Measurements from ENCODE around the gene L3MBTL1.

L3MBTL1 gene

GRCh38 chr20:43506238-43506637, 1.3 kb upstream of the L3MBTL1 start:
- no peak for DNase-seq (ENCODE audit: low read depth in 2 of 2)

- no peak for DNase-seq (ENCODE audit: low read depth in 2 of 2)
Observed at GRCh38 chr20:43508106-43508505, 609 bp downstream of the L3MBTL1 start.

GRCh38 chr20:43508604-43509040, 1.1 kb downstream of the L3MBTL1 start:
- no peak for DNase-seq (ENCODE audit: low read depth in 2 of 2)

GRCh38 chr20:43511879-43512278, 4.4 kb downstream of the L3MBTL1 start:
- no peak for DNase-seq (ENCODE audit: low read depth in 2 of 2)

- no peak for DNase-seq (ENCODE audit: low read depth in 2 of 2)
Observed at GRCh38 chr20:43513372-43513930, 6.0 kb downstream of the L3MBTL1 start.

- DNase-seq (ENCODE audit: low read depth in 2 of 2) = peak; percentile 81 to 89
Observed at GRCh38 chr20:43513931-43514647, 6.6 kb downstream of the L3MBTL1 start.

- DNase-seq (ENCODE audit: low read depth in 2 of 2) = no peak
Observed at GRCh38 chr20:43514648-43514999, 7.1 kb downstream of the L3MBTL1 start.

- no peak for DNase-seq (ENCODE audit: low read depth in 2 of 2)
Observed at GRCh38 chr20:43515628-43516027, 8.1 kb downstream of the L3MBTL1 start.

GRCh38 chr20:43516251-43516824, 8.8 kb downstream of the L3MBTL1 start:
- no peak for DNase-seq (ENCODE audit: low read depth in 2 of 2)

GRCh38 chr20:43520074-43520630, 12.7 kb downstream of the L3MBTL1 start:
- no peak for DNase-seq (ENCODE audit: low read depth in 2 of 2)

- no peak for DNase-seq (ENCODE audit: low read depth in 2 of 2)
Observed at GRCh38 chr20:43525021-43525420, 17.5 kb downstream of the L3MBTL1 start.

- no peak for DNase-seq (ENCODE audit: low read depth in 2 of 2)
Observed at GRCh38 chr20:43528258-43528875, 20.9 kb downstream of the L3MBTL1 start.

GRCh38 chr20:43529051-43529450, 21.6 kb downstream of the L3MBTL1 start:
- no peak for DNase-seq (ENCODE audit: low read depth in 2 of 2)

- DNase-seq (ENCODE audit: low read depth in 2 of 2) = no peak
Observed at GRCh38 chr20:43529457-43530153, 22.1 kb downstream of the L3MBTL1 start.

- no peak for DNase-seq (ENCODE audit: low read depth in 2 of 2)
Observed at GRCh38 chr20:43530321-43531090, 23.0 kb downstream of the L3MBTL1 start.

- no peak for DNase-seq (ENCODE audit: low read depth in 2 of 2)
Observed at GRCh38 chr20:43531091-43531443, 23.6 kb downstream of the L3MBTL1 start.

- no peak for DNase-seq (ENCODE audit: low read depth in 2 of 2)
Observed at GRCh38 chr20:43532416-43533055, 25.0 kb downstream of the L3MBTL1 start.

GRCh38 chr20:43533060-43533459, 25.6 kb downstream of the L3MBTL1 start:
- no peak for DNase-seq (ENCODE audit: low read depth in 2 of 2)

GRCh38 chr20:43534016-43534415, 26.5 kb downstream of the L3MBTL1 start:
- DNase-seq (ENCODE audit: low read depth in 2 of 2) = no peak

- DNase-seq (ENCODE audit: low read depth in 2 of 2) = no peak
Observed at GRCh38 chr20:43534791-43535350, 27.4 kb downstream of the L3MBTL1 start.

All from stimulated activated CD8-positive, alpha-beta memory T cell treated with anti-CD3 and anti-CD28 coated beads, Interleukin-7, amount 100 ng/mL, for 4 hours (primary cell).